ENCODE results near the gene ERICH6.

The ERICH6 gene

DNA sequence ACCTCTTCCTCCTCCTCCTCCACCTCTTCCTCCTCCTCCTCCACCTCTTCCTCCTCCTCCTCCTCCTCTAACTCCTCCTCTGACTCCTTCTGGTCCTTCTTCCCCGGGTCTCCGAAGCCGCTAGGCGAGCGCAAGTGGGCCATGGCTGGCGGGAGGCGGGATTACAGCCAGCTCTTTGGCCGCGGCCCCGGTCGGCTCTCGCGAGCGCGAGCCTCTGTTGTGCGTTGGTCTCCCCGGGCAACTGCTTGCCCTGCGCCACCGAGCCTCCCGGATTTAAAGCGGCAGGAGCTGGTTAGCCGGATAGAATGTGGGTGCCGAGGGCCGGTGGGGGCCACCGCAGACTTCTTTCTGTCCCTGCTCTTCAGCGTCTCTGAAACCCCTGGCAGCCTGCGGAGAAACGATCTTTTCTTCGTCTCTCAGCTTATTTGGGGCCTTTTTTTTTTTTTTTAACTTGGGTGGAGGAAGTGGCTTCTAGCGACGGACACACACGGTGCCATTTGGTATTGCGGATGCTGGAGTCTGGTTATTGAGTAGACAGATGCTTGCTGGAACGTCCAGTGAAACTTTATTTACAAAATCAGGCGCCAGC, at the start of gene ERICH6:
Gene ERICH6 (minus strand): TSS at position 165 of the 589 bp plus-strand sequence. CDS start 22 bp downstream, at position 143.
- DNase-seq (ENCODE audit: low read depth): peak; percentile 59

DNA sequence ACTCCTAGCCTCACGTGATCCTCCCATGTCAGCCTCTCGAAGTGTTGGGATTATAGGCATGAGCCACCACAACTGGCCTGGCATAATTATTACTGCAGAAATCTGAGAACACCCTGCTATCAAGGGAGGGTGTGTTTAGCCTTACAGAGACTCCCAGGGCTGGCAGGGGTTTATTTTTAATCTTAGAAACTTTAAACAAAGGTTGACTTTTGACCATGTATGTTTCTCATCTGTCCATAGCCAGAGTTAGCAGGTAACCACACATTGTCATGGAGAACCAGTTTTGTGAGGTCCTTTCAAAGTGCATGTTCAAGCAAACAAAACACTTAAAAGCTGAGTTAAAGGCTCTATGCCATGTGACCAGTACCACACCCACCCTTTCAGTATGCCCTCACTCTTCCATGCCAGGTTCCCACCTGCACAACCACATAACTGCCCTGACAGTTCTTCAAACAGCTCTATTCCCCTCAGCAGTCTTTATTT, 48.1 kb upstream of the ERICH6 start:
- DNase-seq (ENCODE audit: low read depth): no peak

DNA sequence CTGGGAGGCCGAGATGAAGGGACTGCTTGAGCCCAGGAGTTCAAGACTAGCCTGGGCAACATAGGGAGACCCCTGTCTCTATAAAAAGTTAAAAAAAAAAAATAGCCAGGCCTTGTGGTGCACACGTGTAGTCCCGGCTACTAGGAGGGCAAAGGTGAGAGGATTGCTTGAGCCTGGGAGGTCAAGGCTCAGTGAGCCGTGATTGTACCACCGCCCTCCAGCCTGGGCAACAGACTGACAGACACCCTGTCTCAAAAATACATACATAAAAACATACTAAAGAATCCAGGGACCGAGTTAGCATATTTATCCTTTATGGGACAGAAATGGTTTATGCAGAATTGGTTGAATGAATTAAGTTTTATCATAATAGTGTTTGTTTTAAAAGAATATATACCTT, 45.5 kb upstream of the ERICH6 start:
- DNase-seq (ENCODE audit: low read depth): no peak

DNA sequence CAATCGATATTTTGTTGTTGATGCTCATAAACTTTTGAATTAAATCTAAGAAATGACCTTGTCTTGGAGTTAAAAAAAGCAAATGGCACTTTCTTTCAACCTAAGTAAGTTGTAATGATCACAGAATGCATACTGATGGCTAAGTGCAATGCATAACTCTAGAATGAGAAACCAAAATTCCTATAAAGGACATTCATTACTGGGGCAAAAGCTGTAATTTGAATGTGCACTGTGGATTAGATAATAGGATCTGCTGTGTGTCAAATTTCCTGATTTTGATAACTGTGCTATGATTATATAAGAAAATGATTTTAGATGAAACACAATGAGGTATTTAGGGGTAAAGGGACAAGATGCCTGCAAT, 44.9 kb upstream of the ERICH6 start:
- no peak for DNase-seq (ENCODE audit: low read depth)

DNA sequence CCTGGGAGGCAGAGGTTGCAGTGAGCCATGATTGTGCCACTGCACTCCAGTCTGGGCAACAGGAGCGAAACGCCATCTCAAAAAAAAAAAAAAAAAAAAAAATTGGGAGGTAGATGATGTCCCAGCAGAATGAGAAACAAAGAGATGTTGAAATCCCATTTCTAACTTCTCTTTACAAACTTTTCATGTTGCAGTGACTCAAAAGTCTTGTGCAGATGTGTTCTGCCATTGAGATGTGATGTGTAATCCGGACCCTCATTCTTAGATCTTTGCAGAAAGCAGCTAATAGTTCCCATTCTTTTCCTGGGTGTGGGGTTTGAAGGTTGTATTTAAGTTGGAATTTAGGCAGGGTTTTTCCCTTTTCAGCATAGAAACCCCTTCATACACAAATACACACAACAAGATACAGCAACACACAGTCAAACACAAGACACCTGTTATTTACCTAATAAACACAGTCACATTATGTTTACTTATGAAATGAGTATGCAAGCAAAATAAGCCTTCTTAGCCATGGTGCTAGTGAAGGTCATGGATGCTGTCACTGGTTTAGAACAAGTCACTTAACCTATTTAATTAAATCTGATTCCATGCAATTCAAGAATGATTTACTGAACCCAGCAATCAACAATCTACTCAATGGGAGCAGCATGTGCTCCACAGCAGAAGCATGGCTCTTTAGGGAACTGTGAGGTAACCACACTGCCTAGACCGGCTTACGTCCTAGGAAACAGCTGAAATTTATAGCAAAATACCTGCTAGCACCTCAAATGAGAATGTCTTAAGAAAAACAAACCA, 44.4 kb upstream of the ERICH6 start:
- DNase-seq (ENCODE audit: low read depth): no peak

DNA sequence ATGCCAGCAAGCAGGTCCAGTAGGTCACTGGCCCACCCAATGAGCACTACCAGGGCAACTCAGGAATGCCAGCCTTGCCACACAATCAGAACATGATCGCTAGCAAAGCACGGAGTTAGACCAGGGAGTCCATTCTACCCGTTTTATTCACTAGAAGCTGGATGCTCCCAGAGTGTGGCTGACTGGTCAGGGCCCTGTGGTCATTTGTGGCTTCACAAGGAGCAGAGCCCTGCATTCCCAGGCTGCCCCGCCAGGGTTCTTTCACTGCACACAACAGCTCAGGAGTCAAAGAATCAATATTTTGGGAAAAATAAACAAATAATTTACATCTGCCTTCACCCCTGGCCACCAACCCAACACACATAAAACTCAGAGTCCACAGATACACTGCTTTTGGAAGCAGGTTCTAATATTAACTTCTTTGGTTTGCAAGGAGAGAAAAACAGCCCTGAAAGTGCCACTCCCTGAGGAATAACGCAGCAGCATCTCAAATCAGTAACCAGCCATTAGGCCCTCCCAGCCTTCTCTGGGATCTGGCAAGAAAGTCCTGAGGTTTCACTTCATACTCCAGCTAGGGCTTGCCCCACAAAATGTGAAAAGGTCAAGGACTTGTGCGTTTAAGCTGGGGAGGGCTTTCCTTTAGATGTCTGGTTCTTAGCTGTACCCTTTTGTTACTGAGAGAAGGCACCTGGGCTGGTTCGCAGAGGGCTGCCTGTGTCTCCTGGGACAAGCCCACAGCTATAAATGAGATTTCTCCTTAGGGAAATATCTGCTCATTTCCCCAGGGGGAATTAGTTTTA, 43.3 kb upstream of the ERICH6 start:
- DNase-seq (ENCODE audit: low read depth): no peak

DNA sequence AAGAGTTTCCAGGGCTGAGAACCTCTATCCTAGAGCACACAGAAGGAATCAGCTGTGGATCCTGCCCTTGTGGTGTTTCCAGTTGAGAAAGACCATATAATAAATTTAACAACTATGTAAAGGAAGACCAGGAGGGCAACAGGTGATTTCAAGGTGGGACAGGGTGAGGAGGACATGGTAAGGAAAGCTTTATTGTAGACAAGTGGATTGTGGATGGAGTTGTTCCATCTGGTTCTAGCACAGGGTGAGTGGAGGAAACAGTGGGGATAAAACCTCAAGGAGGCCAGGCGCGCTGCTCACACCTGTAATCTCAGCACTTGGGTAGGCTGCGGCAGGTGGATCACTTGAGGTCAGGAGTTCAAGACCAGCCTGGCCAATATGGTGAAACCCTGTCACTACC, 42.1 kb upstream of the ERICH6 start:
- no peak for DNase-seq (ENCODE audit: low read depth)

DNA sequence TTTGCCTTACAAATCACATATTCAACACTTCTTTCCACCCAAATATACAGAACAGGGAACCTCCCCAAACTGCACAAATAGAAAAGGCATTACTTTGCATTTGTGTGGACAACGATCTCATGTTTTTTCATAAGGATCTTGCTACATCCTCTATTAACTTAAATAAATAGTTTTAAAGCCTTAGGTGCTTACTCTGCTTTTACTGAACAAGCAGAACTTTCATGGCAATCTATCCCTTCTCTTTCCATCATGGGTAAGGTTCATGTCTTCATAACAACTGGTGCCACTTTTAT, 41.1 kb upstream of the ERICH6 start:
- DNase-seq (ENCODE audit: low read depth): no peak

DNA sequence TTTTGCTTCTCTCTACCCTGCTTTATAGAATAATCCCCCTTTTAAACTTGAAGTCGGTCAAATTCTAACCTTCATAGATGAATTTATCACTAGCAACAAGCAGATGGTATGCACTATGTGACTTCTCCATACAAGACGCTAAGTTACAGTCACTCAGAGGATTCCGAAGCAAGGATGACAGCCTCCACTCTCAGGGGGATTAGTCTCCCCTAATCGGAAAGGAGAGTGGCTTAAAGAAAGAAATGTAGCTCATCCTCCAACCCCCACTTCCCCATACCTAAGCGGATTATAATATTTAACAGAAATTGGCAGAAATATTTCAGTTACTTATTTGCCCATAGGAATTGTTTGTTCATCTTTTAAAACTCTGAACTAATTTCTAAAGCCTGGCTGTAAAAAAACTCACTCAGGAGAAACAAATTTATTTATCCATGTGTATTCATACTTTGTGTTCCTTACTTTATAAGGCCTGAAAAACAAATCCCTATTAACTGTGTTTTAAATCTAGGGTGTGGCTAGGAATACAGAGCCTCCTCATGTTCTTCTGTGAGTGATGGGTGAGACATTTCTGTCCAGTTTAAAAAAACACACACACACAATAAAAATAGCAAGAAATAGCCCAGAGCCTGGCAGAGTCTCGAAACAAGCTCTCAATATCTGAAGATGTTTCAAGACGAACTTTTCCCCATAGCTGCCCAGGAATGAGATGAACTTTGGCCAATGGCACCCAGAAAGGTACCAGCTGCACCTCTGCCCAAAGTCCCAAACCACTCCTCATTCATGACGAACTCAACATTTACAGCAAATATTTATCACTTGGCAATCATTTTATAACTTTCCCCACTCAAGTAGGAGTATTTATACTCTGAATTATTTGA, 40.6 kb upstream of the ERICH6 start:
- DNase-seq (ENCODE audit: low read depth): no peak

DNA sequence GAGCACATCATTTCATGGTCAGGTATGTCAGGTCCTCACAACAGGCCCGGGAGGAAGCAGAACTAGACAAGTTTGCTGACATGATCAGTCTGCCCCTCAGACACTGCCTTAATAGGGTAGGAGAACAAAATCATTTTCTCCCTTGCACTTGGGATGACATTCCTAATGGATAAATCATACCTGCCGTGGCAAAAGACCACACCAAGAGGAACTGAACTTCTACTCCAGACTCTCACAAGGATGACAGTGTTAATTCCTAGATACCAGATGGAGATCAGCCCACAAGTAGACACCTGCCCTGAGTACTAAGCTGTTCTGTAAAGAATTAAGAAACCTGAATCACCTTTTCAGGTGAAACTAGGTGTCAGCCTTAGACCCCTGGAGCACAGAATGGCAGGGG, 39.8 kb upstream of the ERICH6 start:
- DNase-seq (ENCODE audit: low read depth): no peak

DNA sequence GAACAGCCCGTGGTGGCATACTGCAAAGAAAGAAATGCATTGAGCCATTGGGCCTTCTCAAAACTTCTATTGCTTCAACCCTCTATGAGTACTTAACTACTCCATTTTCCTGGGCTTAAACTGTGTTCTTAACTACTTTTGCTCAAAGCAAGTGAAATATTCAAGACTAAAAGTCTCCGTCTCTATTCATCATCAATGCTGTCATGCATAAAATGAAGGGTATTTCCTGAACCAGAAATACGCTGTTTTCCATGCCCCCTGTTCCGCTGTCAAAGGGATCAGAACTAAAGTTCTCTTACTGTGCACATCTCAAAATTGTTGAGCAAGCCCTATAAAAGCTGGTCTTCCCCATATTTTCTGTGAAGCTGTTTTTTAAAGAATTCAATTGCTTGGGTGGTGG, 39.0 kb upstream of the ERICH6 start:
- no peak for DNase-seq (ENCODE audit: low read depth)

DNA sequence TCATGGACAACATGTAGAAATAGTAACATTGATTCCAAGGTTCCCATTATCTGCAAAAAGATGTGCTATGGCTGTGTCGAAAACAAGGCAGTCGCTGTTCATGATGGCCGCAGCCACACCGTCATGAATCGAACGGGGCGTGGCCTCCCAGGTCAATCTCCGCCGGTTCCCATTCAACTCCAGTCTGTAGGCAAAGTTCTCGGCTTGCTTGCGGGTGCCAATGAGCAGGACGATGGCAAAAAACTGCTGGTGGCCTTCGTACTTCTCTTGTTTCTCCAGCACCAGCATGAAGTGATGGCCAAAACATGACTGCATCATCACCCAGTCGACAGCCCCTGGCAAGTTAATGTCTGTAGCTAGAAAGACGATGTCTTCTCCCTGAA, 38.4 kb upstream of the ERICH6 start:
- no peak for DNase-seq (ENCODE audit: low read depth)

DNA sequence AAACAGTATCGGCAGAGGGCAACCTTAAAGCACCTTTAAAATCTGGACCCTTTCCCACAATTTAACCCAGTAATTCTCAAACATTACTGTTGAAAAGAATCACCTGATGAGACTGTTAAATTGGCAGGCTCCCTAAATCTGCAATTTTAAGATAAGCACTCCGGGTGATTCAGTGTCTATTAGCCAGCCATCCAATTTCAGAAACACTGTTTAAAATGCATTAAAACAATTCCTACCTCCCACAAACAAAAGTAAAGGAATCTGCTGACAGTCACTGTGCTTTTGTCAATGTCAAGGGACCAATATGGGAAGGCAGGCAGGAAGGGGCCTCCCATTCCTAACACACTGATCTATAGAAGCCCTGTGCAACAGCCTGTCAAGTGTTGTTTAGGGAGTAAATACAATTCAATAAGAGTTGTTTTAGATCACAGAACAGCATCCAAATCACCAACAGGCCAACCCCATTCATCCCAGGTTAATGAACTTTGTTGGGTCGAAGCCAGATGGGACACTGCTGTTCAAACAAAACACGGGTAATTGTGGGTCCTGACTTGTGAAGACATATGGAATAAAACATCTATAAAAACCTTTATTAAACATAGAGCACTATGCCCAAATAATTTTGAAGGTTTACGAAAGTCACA, 37.9 kb upstream of the ERICH6 start:
- DNase-seq (ENCODE audit: low read depth): no peak

DNA sequence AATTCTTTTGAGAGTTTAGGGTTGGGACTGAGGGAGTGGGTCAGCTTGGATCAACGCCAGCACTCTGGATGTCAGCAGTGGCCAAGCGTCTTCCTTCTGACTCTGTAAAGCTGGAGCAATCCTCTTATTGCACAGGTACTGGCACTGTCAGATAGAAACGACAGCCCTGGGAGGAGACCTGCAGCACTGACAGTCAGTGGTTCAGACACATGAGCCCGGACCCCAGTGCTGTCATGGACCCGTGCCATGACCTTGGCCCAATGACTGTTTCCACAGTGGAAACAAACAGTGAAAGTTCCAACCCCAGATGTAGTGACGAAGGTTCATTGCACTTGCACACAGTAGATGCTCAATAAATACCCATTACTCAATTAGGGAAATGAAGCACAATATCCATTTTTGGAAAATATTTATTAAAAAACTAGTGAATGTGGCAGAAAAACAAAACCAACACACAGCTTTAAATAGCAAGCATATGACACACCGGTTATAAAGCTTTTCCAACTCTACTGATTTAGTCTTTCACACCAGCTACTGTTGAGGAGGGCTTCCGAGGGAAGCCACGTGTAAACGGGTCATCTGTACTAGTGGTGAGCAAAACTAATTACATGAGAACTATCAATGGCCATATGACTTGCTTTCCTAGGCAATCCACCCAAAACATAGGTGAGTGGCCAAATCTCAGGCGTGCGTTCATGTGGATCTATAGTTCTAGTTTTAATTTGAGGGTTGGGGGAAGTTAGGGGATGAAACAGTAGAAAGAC, 37.2 kb upstream of the ERICH6 start:
- no peak for DNase-seq (ENCODE audit: low read depth)

DNA sequence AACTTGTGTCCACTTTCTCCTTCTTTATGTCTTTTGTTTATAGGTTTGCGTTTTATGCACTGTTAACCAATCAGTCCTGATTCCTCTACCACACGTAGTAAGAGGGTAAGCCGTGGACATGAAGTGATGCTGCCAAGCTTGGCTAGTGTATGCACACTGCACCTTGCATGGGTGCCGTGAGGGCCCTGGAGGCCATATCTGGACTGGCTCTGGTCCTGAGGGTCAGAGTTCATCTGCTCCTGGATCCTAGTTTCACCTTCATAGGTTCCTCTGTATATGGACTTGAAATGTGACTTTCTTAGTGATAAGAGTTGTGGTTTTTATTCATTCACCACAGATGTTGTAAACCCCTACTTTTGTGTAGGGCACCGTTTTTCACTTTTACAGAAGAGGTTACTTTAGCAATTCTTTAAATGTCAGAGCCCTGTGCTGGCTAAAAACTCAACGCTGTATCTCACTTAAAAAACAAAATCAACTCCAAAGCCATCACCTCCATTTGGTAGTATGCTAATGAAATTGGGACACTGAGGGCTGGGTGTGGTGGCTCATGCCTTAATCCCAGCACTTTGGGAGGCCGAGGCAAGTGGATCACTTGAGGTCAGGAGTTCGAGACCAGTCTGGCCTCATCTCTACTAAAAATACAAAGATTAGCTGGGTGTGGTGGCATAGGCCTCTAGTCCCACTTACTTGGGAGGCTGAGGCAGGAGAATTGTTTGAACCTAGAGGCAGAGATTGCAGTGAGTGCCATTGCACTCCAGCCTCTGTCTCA, 36.3 kb upstream of the ERICH6 start:
- DNase-seq (ENCODE audit: low read depth): no peak

DNA sequence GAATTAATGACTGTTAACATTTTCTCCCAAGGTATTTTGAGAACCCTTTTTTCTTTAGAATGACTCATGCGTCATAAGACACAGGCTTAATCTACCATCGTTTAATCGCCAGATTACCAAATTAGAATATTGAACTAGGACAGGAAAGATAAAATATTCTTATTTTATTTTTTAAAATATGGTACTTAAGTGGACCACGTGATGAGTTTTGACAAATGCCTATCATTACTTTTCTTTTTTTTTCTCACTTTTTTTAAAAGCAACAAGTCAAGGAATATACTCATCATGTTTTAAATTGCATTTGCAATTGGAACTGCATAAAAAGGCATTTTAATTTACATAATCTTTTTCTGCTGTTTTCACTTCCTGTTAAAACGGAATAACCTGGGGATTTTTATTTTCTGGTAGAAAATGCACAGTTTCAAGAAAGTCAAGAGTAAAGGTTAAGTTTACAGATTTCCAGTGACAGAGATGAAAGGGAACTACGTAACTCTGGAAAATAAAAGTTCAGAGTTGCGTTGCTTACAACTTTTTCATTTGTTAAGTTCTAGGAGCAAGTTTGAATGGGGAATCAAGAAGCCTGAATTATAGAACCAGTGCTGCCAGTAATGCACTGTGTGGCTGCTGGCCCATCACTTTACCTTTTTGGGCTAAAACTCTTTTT, 35.6 kb upstream of the ERICH6 start:
- no peak for DNase-seq (ENCODE audit: low read depth)

DNA sequence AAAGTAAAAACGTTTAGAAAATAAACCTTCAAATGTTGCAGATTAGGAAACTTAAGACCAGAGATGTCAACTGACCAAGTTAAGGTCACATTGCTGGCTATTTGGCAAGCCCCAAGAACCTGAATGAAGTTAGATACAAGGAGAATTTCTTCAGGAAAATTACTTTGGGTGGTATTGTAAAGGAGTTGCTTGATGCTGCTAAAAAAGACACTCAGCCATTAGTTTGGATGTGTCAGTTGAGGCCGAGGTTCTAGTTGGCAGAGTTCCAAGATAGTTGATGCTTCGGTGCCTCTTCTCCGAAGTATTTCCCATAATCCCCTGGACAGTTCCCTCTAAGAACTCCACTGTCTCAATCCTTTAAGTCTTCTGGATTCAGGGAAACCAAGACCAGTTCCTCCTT, 35.0 kb upstream of the ERICH6 start:
- no peak for DNase-seq (ENCODE audit: low read depth)

DNA sequence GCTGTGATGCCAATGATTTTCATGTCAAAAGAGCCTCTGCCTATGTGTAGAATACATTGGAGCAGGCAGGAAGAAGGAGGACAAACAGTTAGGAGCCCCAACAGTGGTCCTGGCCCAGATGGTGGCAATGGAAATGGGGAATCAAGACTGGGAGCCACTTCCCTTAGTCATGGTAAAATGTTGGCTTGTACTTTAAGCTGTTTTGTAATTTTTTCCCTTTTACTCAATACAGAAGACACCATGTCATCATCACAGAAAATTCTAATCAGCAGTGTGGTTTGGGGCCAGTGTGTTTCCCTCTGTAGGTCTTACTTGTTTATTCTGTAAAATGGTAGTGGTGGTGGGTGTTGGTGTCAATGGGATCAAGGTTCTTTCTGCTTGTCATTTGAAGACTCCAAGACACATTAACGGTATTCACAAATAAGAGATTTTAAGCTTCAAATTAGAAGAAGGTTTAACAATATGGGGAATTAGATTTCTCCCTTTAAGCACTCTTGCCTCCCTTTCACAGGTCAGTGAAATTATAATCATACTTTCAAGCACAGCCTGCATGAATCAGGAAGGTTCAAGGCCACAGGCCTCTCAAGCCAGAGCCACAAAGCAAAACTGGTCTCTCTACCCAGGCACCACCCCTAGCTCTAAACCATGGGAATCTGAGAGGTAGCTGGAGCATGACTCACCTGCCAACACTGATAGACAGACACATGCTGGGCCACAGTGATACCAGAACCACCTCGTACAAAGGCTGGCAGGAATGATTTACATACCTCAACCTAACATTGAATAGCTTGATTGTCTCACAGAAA, 34.4 kb upstream of the ERICH6 start:
- no peak for DNase-seq (ENCODE audit: low read depth)

All from activated T-cell treated with anti-CD3 and anti-CD28 coated beads for 1 hour (primary cell).